Kidney (tissue), 14 donors: Measurements from ENCODE around the gene GPR78. TPM values are rescaled to one million over a fixed set of nuclear protein-coding genes. Genes with fewer than 3 reads are reported as not detected.
A peak's percentile ranks its signal among the peaks of the same experiment; 100 is the strongest.

ENCODE experiments used
- DNase-seq, 5 donors: peaks; one replicate each; pipeline ENCODE4 v3.0.0-alpha.2; 2013 to 2020
- FAIRE-seq: peaks from 2 replicates; lab custom pipeline; 2012; peaks lifted over from hg19 to GRCh38; lab: Jason Lieb, UNC
- H3K27ac ChIP-seq, 2 donors: one replicate each; pipeline ENCODE4 v1.7.0; 2013; ENCODE audit warnings: low read depth in 2 of 2, low read length in 2 of 2, inconsistent platforms in 1 of 2
- H3K27me3 ChIP-seq: one replicate; pipeline ENCODE4 v1.7.1; 2013; ENCODE audit warnings: low read length, inconsistent platforms; ENCODE audit not compliant: control insufficient read depth, insufficient read depth
- H3K36me3 ChIP-seq, 3 donors: one replicate each; pipeline versions ENCODE4 v1.7.0 to v1.7.1; 2013; ENCODE audit warnings: low read length in 3 of 3, control low read depth in 1 of 3, inconsistent platforms in 1 of 3; ENCODE audit not compliant: insufficient read depth in 3 of 3, control insufficient read depth in 2 of 3
- H3K4me1 ChIP-seq, 3 donors: one replicate each; pipeline versions ENCODE4 v1.7.0 to v1.7.1; 2013; ENCODE audit warnings: low read length in 3 of 3, inconsistent platforms in 1 of 3, low read depth in 1 of 3; ENCODE audit not compliant: control insufficient read depth in 2 of 3, insufficient read depth in 2 of 3
- H3K4me3 ChIP-seq, 3 donors: one replicate each; pipeline versions ENCODE4 v1.7.0 to v1.8.1; 2013; ENCODE audit warnings: low read length in 3 of 3, control low read depth in 1 of 3, inconsistent platforms in 1 of 3
- H3K9ac ChIP-seq, 3 donors: one replicate each; pipeline versions ENCODE4 v1.7.0 to v1.7.1; 2013; ENCODE audit warnings: low read length in 3 of 3, control low read depth in 1 of 3, inconsistent platforms in 1 of 3
- H3K9me3 ChIP-seq, 3 donors: one replicate each; pipeline versions ENCODE4 v1.7.0 to v1.7.1; 2013; ENCODE audit warnings: low read length in 3 of 3, control low read depth in 1 of 3, inconsistent platforms in 1 of 3; ENCODE audit not compliant: control insufficient read depth in 2 of 3, insufficient read depth in 1 of 3
- intact Hi-C: fragments of 100-400 bp; cut with DNase I; formaldehyde crosslinking; loops from one replicate; pipeline ENCODE4 v1.11.1; 2022
- polyA plus RNA-seq: library from polyadenylated mRNA; stranded (reverse); fragments of 350-450 nt; fragmentation: Illumina TruSeq; extraction: RNeasy Lipid Tissue Mini Kit (QIAGEN cat#74804); gene quantifications from one replicate; pipeline ENCODE4 v1.2.3, GENCODE V29; 2014; ENCODE audit warnings: low read depth, low replicate concordance; ENCODE audit not compliant: insufficient read depth
- total RNA-seq: library from RNA; stranded (reverse); fragmentation: NEBNext Ultra II Directional; extraction: Animal tissue kit (Norgen Biotek cat#: 25700); gene quantifications from one replicate; pipeline ENCODE4 v1.2.1, GENCODE V29; 2021
- TF ChIP-seq, protein P1 (sequence below): IDR thresholded peaks from 3 replicates; pipeline ENCODE4 v1.5.1; 2012; ENCODE audit warnings: mild to moderate bottlenecking, moderate library complexity, borderline replicate concordance; ENCODE audit not compliant: insufficient read depth; ENCODE audit errors: extremely low read depth
- donor health status: control.
- donor health status: control.
- donor health status: control.
- donor health status: control.
- donor health status: control.
- donor health status: DM: yes; HTN: yes; CAD: no.
- donor health status: Normal renal cell carcinoma (clear cell type).

The GPR78 gene
- total and polyA plus RNA-seq, 2 donors from 2014 or later, result not detected

- DNase-seq (peak in 1 of 5 donors; percentile 33), FAIRE-seq (no peak)
- no peak overlapping the region for H3K4me3 ChIP-seq
- no peaks in the 10 kb centered on the region for H3K9me3 ChIP-seq
- no peak overlapping the region for H3K9ac ChIP-seq
- H3K4me1 ChIP-seq, result peaks cover 0 to 20% (median 15%) of the 10 kb centered on the region in 3 donors
- H3K27ac ChIP-seq, result no peak overlapping the region
- intact Hi-C loops, result no loop called here
- H3K27me3 ChIP-seq, result no peaks in the 10 kb centered on the region
- H3K36me3 ChIP-seq, result no peaks in the 10 kb centered on the region
- TF ChIP-seq, protein P1, sequence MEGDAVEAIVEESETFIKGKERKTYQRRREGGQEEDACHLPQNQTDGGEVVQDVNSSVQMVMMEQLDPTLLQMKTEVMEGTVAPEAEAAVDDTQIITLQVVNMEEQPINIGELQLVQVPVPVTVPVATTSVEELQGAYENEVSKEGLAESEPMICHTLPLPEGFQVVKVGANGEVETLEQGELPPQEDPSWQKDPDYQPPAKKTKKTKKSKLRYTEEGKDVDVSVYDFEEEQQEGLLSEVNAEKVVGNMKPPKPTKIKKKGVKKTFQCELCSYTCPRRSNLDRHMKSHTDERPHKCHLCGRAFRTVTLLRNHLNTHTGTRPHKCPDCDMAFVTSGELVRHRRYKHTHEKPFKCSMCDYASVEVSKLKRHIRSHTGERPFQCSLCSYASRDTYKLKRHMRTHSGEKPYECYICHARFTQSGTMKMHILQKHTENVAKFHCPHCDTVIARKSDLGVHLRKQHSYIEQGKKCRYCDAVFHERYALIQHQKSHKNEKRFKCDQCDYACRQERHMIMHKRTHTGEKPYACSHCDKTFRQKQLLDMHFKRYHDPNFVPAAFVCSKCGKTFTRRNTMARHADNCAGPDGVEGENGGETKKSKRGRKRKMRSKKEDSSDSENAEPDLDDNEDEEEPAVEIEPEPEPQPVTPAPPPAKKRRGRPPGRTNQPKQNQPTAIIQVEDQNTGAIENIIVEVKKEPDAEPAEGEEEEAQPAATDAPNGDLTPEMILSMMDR, result no peak
Measured at GRCh38 chr4:8539661-8540060, 40.5 kb upstream of the GPR78 start.

GRCh38 chr4:8540072-8540471, 40.1 kb upstream of the GPR78 start:
- peaks cover 0 to 20% (median 15%) of the 10 kb centered on the region in 3 donors for H3K4me1 ChIP-seq
- FAIRE-seq (no peak), DNase-seq (peak in 1 of 5 donors; percentile 60)
- H3K4me3 ChIP-seq, result no peak overlapping the region
- intact Hi-C loops, result no loop called here
- no peaks in the 10 kb centered on the region for H3K9me3 ChIP-seq
- no peaks in the 10 kb centered on the region for H3K27me3 ChIP-seq
- H3K27ac ChIP-seq, result no peak overlapping the region
- no peaks in the 10 kb centered on the region for H3K36me3 ChIP-seq
- TF ChIP-seq, protein P1, result no peak
- no peak overlapping the region for H3K9ac ChIP-seq

GRCh38 chr4:8540586-8540985, 39.6 kb upstream of the GPR78 start:
- Histone ChIP-seq H3K9me3 (no peaks in the 10 kb centered on the region), H3K4me1 (peaks cover 0 to 20% (median 11%) of the 10 kb centered on the region in 3 donors), H3K9ac (no peak overlapping the region), H3K27ac (no peak overlapping the region), H3K27me3 (no peaks in the 10 kb centered on the region), H3K4me3 (no peak overlapping the region), H3K36me3 (no peaks in the 10 kb centered on the region)
- peak in 1 of 5 donors; percentile 48 for DNase-seq
- no peak for FAIRE-seq
- TF ChIP-seq, protein P1, result no peak
- intact Hi-C loops, result no loop called here

DNA sequence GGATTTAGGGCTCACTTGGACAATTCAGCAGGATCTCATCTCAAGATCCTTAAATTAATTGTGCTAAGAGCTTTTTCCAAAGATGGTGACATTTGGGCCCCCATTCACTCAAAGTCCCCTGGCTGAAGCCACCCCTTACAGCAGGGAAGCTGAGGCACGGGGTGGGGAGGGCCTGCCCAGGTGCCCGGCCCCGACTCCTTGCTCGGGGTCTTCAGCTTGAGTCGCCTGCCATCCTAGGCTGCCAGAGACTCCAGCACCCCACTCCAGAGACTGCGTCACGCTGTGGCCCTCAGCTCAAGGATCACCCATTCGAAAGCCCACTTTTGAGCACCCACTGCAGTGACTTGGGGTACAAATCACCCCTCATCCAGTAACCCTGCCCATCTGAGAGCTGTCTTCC, 39.2 kb upstream of the GPR78 start:
- DNase-seq (peak in 1 of 5 donors; percentile 52), FAIRE-seq (no peak)
- H3K36me3 ChIP-seq, result no peaks in the 10 kb centered on the region
- no peak overlapping the region for H3K9ac ChIP-seq
- TF ChIP-seq, protein P1, result no peak
- no peaks in the 10 kb centered on the region for H3K9me3 ChIP-seq
- H3K27ac ChIP-seq, result no peak overlapping the region
- H3K4me1 ChIP-seq, result peaks cover 0 to 18% (median 9%) of the 10 kb centered on the region in 3 donors
- H3K4me3 ChIP-seq, result no peak overlapping the region
- intact Hi-C loops, result no loop called here
- H3K27me3 ChIP-seq, result no peaks in the 10 kb centered on the region
